ENCODE results near the gene XG.

The XG gene

GRCh38 chrX:2828344-2828958, 76.6 kb downstream of the XG start, which contains the start of gene GYG2:
Gene GYG2 (plus strand): TSS chrX:2828930. CDS start chrX:2830189, 1,259 bp downstream.
- peak; percentile 61 for DNase-seq
- no peak within 1 kb of the TSS for H3K27ac ChIP-seq
- no peaks in the 10 kb centered on the region; the same call in 1 of the 2 replicates for H3K36me3 ChIP-seq

GRCh38 chrX:2828959-2829411, 77.1 kb downstream of the XG start:
- Histone ChIP-seq H3K36me3 (no peaks in the 10 kb centered on the region; the same call in 1 of the 2 replicates), H3K27me3 (ENCODE audit: insufficient read depth, low read depth, severe bottlenecking) (no peaks in the 10 kb centered on the region), H3K27ac (no peak overlapping the region), H3K9me3 (ENCODE audit: severe bottlenecking) (no peaks in the 10 kb centered on the region), H3K4me3 (ENCODE audit: low read depth, low read length) (peak overlapping the region; percentile 61)
- TF ChIP-seq CTCF (IDR thresholded peaks at IDR 0.05; ENCODE audit: low read depth, low read length): no peak
- peak; percentile 32 for DNase-seq

More at GRCh38 chrX:2828344-2828958, 76.6 kb downstream of the XG start, which contains the start of gene GYG2:
- Histone ChIP-seq H3K27me3 (ENCODE audit: insufficient read depth, low read depth, severe bottlenecking) (no peaks in the 10 kb centered on the region), H3K9me3 (ENCODE audit: severe bottlenecking) (no peaks in the 10 kb centered on the region), H3K4me3 (ENCODE audit: low read depth, low read length) (peak within 1 kb of the TSS; percentile 61)
- no peak for TF ChIP-seq CTCF (IDR thresholded peaks at IDR 0.05; ENCODE audit: low read depth, low read length)

GRCh38 chrX:2829469-2830246, 77.8 kb downstream of the XG start:
- Histone ChIP-seq H3K36me3 (no peaks in the 10 kb centered on the region; the same call in 1 of the 2 replicates), H3K27ac (no peak overlapping the region), H3K4me3 (ENCODE audit: low read depth, low read length) (peak overlapping the region; percentile 61), H3K27me3 (ENCODE audit: insufficient read depth, low read depth, severe bottlenecking) (no peaks in the 10 kb centered on the region), H3K9me3 (ENCODE audit: severe bottlenecking) (no peaks in the 10 kb centered on the region)
- no peak for DNase-seq
- no peak for TF ChIP-seq CTCF (IDR thresholded peaks at IDR 0.05; ENCODE audit: low read depth, low read length)

- no peak for TF ChIP-seq CTCF (IDR thresholded peaks at IDR 0.05; ENCODE audit: low read depth, low read length)
- no peak for DNase-seq
- Histone ChIP-seq H3K27ac (no peak overlapping the region), H3K9me3 (ENCODE audit: severe bottlenecking) (no peaks in the 10 kb centered on the region), H3K36me3 (no peaks in the 10 kb centered on the region; the same call in 1 of the 2 replicates), H3K4me3 (ENCODE audit: low read depth, low read length) (no peak overlapping the region), H3K27me3 (ENCODE audit: insufficient read depth, low read depth, severe bottlenecking) (no peaks in the 10 kb centered on the region)
Measured at GRCh38 chrX:2831471-2832228, 79.8 kb downstream of the XG start.

GRCh38 chrX:2837961-2838360, 86.1 kb downstream of the XG start:
- no peak overlapping the region for H3K27ac ChIP-seq
- DNase-seq: no peak
- no peaks in the 10 kb centered on the region for H3K27me3 ChIP-seq (ENCODE audit: insufficient read depth, low read depth, severe bottlenecking)
- H3K36me3 ChIP-seq: no peaks in the 10 kb centered on the region
- H3K9me3 ChIP-seq (ENCODE audit: severe bottlenecking): no peaks in the 10 kb centered on the region
- no peak overlapping the region for H3K4me3 ChIP-seq (ENCODE audit: low read depth, low read length)
- no peak for TF ChIP-seq CTCF (IDR thresholded peaks at IDR 0.05; ENCODE audit: low read depth, low read length)
